OCI-LY3 (cell line): Measurements from ENCODE around the gene SRC.

Experiments
- H2AFZ ChIP-seq: fragments of 200-600, 300-600 bp; shearing (Covaris generic); 2 replicates; pipeline ENCODE4 v1.6.0; 2014; ENCODE audit warnings: antibody characterized with exemption, low read depth, low read length
- H3K27ac ChIP-seq: fragments of 200-600, 300-600 bp; sonication (generic); 2 replicates; pipeline ENCODE4 v1.5.1; 2014; ENCODE audit warnings: mild to moderate bottlenecking, low read length, moderate library complexity, mixed read lengths
- H3K27me3 ChIP-seq: fragments of 200-600, 300-600 bp; sonication (generic); 2 replicates; pipeline ENCODE4 v1.6.1; 2014; ENCODE audit warnings: low read depth, low read length, mixed read lengths
- H3K36me3 ChIP-seq: fragments of 200-600, 300-600 bp; sonication (generic); replicated peaks from 2 replicates; pipeline ENCODE3; 2014; ENCODE audit warnings: low read depth, low read length, mixed read lengths
- H3K4me1 ChIP-seq: fragments of 300-600, 200-600 bp; sonication (generic); 2 replicates; pipeline ENCODE4 v1.6.1; 2014; ENCODE audit warnings: low read length, mixed read lengths
- H3K4me2 ChIP-seq: fragments of 200-600, 300-600 bp; sonication (generic); 2 replicates; pipeline ENCODE4 v1.6.1; 2014; ENCODE audit warnings: low read length, mixed read lengths
- H3K4me3 ChIP-seq: fragments of 300-600, 200-600 bp; sonication (generic); 2 replicates; pipeline ENCODE4 v1.5.1; 2014; ENCODE audit warnings: antibody characterized with exemption, mild to moderate bottlenecking, low read length, moderate library complexity
- H3K79me2 ChIP-seq: fragments of 300-600, 200-600 bp; shearing (Covaris generic); 2 replicates; pipeline ENCODE4 v1.6.1; 2014; ENCODE audit warnings: mild to moderate bottlenecking, low read length, mixed read lengths
- H3K9ac ChIP-seq: fragments of 300-600, 200-600 bp; shearing (Covaris generic); 2 replicates; pipeline ENCODE4 v1.6.0; 2014; ENCODE audit warnings: mild to moderate bottlenecking, low read length, moderate library complexity
- H3K9me3 ChIP-seq: fragments of 200-600, 300-600 bp; shearing (Covaris generic); 2 replicates; pipeline ENCODE4 v1.6.1; 2014; ENCODE audit warnings: low read length, mixed read lengths; ENCODE audit not compliant: insufficient read depth
- H4K20me1 ChIP-seq: fragments of 200-600, 300-600 bp; sonication (generic); 2 replicates; pipeline ENCODE4 v1.6.1; 2016; ENCODE audit warnings: low read length, mixed read lengths; ENCODE audit not compliant: insufficient read depth
- CTCF ChIP-seq: fragments of 200-600, 300-600 bp; sonication (generic); IDR thresholded peaks from 2 replicates; pipeline ENCODE4 v1.5.1; 2014; ENCODE audit warnings: antibody characterized with exemption, low read length, low read depth
- EZH2phosphoT487 ChIP-seq: fragments of 200-600 bp; shearing (Covaris generic); IDR thresholded peaks from 2 replicates; pipeline ENCODE4 v1.6.1; 2018; ENCODE audit warnings: antibody characterized with exemption, mixed run types, low read depth

Gene SRC

DNA sequence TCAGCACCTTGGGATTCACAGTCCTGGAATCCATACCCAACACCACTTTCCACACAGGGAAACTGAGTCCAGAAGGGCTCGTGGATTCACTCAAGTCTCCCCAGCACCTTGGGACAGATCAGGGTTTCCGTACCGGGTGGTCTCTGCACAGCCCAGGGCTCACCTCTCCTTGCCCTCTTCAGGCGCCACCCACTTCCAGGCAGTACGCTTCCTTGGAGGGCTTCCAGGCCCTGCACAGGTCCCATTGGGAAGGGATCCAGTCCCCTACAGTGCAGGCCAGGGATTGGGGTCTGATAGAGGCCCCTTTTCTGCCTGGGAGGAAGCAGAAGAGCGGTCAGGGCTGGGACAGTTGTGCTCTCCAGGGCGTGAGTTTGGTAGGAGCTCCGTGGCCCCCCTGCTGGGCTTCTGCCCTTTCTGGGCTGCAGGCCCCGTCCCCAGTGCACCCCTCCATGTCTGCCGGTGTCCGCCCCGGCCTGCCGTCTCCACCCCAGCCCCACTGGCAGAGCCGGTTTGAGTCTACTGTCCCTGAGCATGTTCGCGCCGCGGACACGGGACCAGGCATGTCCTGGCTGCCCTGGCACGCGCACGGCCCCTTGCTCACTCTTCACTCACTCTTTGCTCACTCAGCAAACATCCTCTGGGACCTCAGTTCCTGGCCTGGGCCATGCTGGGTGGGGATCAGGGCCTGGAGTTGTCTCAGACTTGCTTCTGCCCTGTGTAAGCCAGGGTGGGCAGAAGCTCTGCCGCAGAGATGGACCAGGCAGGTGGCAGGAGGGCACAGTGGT lies 12.6 kb downstream of the SRC start:
- peaks cover 100% of the 10 kb centered on the region for H4K20me1 ChIP-seq
- H3K79me2 ChIP-seq = peaks cover 100% of the 10 kb centered on the region

GRCh38 chr20:37359331-37359730 lies 13.4 kb downstream of the SRC start:
- peaks cover 13% of the 10 kb centered on the region; the same call in 1 of the 2 replicates for H3K4me1 ChIP-seq
- H3K27ac ChIP-seq = no peak overlapping the region
- no peak overlapping the region for H3K4me3 ChIP-seq
- no peaks in the 10 kb centered on the region for H3K27me3 ChIP-seq
- H4K20me1 ChIP-seq = peaks cover 100% of the 10 kb centered on the region
- no peak for TF ChIP-seq CTCF
- TF ChIP-seq EZH2phosphoT487 = no peak
- H3K9ac ChIP-seq = no peak overlapping the region
- H3K79me2 ChIP-seq = peaks cover 100% of the 10 kb centered on the region
- H3K9me3 ChIP-seq = no peaks in the 10 kb centered on the region
- no peak overlapping the region for H2AFZ ChIP-seq
- peaks cover 48% of the 10 kb centered on the region for H3K36me3 ChIP-seq
- H3K4me2 ChIP-seq = no peak overlapping the region

More for the DNA sequence above, 12.6 kb downstream of the SRC start:
- peaks cover 6% of the 10 kb centered on the region; the same call in 1 of the 2 replicates for H3K4me1 ChIP-seq
- H3K4me3 ChIP-seq = no peak overlapping the region
- H3K36me3 ChIP-seq = peaks cover 54% of the 10 kb centered on the region
- no peak overlapping the region for H3K9ac ChIP-seq
- no peak overlapping the region for H3K27ac ChIP-seq
- H2AFZ ChIP-seq = no peak overlapping the region
- H3K4me2 ChIP-seq = no peak overlapping the region
- H3K27me3 ChIP-seq = no peaks in the 10 kb centered on the region
- TF ChIP-seq EZH2phosphoT487 (no peak), CTCF (no peak)
- no peaks in the 10 kb centered on the region for H3K9me3 ChIP-seq

DNA sequence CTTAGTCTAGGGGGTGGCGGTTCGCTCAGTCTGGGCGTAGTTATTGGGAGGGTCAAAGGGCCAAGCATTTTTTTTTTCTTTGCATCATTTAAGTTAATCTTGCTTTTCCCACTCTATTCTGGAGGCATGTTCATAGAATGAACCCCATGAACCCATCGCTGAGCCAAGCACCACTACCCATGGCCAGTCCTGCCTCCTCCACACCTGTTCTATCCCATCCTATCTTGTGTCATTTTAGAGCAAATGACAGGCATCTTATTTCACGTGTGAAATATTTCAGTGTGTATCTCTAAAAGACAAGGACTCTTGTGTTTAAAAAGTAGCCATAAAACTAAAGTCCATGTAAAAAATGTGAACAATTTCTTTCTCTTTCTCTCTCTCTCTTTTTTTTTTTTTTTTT lies 13.9 kb downstream of the SRC start:
- H4K20me1 ChIP-seq = peaks cover 100% of the 10 kb centered on the region
- no peaks in the 10 kb centered on the region for H3K9me3 ChIP-seq
- H3K27ac ChIP-seq = no peak overlapping the region
- peaks cover 48% of the 10 kb centered on the region for H3K36me3 ChIP-seq
- peaks cover 100% of the 10 kb centered on the region for H3K79me2 ChIP-seq
- no peaks in the 10 kb centered on the region for H3K27me3 ChIP-seq
- no peak overlapping the region for H3K9ac ChIP-seq
- no peak overlapping the region for H2AFZ ChIP-seq
- H3K4me3 ChIP-seq = no peak overlapping the region
- no peak overlapping the region for H3K4me2 ChIP-seq
- peaks cover 18% of the 10 kb centered on the region for H3K4me1 ChIP-seq
- no peak for TF ChIP-seq EZH2phosphoT487
- no peak for TF ChIP-seq CTCF

DNA sequence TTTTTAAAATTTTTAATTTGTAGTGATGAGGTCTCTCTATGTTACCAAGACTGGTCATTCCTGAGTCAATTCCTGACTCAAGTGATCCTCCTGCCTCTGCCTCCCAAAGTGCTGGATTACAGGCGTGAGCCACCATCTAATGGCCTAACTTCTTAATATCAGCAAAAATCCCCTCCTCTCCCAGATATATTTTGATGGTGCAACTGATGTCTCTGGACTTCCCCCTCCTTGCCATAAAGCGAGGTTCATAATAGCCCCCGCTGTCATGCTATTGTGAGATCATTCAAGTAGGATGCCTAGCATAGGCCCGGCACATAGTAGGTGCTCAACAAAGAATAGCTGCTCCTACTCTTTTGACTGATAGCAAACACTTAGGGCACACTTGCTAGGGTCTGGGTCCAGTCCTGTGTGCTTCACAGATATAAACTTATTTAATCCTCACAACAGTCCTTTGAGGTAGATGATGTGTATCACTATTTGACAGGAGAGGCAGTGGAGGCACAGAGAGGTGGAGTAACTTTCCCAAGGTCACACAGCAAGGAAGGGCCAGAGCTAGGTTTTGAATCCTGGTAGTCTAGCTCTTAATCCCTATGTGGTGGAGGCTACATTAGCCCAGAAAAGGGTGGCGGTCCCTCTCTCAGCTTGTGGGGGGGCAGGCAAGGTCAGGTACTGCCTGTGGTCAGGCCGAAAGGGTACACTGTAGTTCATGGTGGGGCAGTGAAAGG lies 14.6 kb downstream of the SRC start:
- no peak overlapping the region for H3K4me2 ChIP-seq
- peaks cover 98% of the 10 kb centered on the region for H3K79me2 ChIP-seq
- peaks cover 51% of the 10 kb centered on the region for H3K36me3 ChIP-seq
- no peak overlapping the region for H3K27ac ChIP-seq
- H2AFZ ChIP-seq = no peak overlapping the region
- H3K27me3 ChIP-seq = no peaks in the 10 kb centered on the region
- H3K4me3 ChIP-seq = no peak overlapping the region
- no peak overlapping the region for H3K9ac ChIP-seq
- no peak for TF ChIP-seq EZH2phosphoT487
- TF ChIP-seq CTCF = no peak
- peaks cover 25% of the 10 kb centered on the region for H3K4me1 ChIP-seq
- H4K20me1 ChIP-seq = peaks cover 96% of the 10 kb centered on the region
- no peaks in the 10 kb centered on the region for H3K9me3 ChIP-seq
